ENCODE measurements around the gene OTUD6A.
"Not testable (repeated sequence)": the region's sequence is repeated elsewhere in the genome, so short reads cannot be mapped to it uniquely, and the experiment has no call there.

The OTUD6A gene

DNA sequence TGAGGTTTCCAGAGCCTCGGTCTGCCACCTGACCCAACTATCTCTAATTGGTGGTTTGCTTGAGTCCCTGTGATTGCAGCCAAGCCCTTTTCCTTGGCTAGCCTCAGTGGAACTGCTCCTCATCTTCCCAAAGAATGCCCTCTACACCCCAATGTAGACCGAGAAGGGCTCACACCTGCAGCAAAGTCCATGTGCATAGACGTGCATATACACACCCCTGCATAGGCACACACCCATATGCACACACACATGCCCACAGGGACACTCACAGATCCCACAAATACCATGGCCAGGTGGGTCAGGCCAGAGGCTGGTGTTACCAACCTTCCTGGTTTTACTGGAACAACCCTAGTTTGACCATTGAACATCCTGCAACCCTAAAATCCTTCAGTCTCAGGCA, 12.9 kb upstream of the OTUD6A start:
- no peak for DNase-seq (ENCODE audit: low spot score)

DNA sequence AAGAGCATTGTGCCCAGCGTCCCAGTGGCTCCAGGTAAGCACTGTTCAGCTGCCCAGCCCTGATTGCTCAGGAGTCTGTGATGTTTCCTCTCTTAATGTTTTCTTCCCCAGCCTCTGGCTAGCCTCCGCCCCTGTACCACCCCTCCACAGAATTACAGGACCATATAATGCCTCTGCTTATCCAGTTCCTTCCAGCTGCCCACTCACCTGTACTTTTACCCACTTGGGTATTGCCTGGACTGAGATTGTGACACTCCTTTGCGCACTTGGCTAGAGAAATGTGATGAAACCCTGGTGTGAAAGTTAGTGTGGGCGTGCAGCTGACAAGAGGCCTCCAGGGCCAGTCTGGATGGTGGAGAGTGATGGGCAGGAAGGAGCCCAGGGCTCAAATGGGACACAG, 12.3 kb upstream of the OTUD6A start, which contains the start of gene AWAT2:
TSS of gene AWAT2 (minus strand) at position 14 of the 400 bp plus-strand sequence. CDS start at position 8, 6 bp downstream.
- DNase-seq (ENCODE audit: low spot score): no peak

DNA sequence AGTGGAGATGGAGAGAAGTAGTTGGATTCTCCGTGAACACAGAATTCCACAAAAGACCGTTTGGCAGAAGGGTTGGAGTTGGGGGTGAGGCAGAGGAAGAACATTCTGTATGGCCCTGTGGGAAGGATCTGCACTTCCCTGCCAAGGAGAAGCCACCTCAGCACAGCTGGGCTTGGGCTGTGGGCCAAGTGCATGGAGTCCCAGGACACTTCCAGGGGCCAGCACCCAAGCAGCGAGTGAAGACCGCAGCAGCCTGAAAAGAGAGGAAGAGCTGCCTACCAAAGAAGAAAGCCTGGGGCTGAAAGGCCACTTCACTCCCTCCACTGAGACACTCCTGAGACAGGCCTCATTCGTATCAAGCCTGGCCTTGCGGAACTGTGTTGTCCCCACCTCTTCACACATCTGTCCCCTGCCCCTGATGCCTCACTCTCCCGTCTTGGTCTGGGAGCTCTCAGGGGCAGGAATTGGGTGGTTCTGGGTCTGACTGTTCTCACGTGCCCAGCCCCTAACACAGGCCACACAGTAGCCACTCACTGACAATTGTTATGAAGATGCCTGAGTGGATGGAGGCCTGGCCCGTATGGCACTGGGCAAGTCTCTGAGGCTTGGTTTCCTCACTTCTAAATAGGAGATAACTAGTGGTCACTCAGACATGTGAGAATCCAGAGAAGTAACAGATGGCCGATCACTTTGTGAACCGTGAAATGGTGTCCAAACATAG, 9.2 kb upstream of the OTUD6A start:
- DNase-seq (ENCODE audit: low spot score): no peak

DNA sequence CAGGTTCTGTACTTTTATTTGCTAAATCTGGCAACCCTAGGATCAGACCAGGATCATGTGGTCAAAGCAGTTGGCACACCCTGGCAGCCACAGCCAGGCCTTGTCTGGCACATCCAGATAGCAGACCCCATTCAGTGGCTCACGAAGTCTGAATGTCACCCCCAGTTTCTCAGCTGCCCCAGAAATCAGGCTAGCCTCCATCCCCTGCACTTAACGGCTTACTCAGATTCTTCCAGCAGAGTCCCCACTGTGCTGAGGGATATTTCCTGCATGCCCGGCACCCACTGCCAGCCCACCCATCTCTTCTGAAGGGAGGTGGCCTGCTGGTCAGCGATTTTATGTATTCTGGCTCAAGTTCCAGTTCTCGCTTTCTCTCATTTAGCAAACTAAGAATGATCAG, 7.9 kb upstream of the OTUD6A start:
- DNase-seq (ENCODE audit: low spot score): no peak

DNA sequence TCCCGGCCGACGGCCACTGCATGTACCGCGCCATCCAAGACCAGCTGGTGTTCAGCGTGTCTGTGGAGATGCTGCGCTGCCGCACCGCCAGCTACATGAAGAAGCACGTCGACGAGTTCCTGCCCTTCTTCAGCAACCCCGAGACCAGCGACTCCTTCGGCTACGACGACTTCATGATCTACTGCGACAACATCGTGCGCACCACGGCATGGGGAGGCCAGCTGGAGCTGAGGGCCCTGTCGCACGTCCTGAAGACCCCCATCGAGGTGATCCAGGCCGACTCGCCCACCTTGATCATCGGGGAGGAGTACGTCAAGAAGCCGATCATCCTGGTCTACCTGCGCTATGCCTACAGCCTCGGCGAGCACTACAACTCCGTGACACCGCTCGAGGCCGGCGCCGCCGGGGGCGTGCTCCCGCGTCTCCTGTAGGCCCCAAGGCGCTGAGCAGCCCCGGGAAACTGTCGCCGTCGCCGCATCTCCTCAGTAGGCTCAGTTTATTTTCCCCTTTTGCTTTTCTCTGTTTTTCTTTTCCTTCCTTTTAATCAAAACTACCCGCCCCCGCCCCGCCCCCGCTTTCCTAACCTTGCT, 799 bp downstream of the OTUD6A start:
- no peak for DNase-seq (ENCODE audit: low spot score)

DNA sequence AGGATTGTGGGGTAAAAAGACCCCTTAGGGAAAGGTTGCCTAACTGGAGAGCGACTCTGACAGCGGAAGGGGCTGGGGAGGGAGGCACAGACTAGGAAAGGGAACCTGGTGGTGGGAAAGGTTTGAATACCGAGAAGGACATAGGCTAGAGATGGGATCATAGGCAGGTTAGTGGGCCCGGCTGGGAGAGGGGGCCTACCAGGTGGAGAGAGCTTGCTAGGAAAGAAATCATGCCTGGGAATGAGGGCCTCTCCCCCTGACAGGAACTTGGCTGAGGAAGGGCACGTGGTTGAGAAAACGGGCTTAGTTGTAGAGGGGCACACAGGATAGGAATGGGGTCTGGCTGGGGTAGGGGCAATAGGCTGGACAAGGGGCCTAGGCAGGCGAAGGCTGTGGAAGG, 4.4 kb downstream of the OTUD6A start:
- DNase-seq (ENCODE audit: low spot score): no peak

DNA sequence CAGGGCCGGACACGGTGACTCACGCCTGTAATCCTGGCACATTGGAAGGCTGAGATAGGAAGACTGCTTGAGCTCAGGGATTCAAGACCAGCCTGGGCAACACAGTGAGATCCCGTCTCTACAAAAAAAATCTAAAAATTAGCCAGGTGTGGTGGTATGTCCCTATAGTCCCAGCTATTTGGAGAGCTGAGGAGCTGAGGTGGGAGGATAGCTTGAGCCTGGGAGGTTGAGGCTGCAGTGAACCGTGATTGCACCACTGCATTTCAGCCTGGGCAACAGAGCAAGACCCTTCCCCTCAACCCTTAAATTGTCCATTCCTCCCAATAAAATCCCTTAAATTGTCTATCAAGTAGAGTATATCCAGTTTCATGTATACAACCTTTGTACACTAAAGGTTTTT, 17.0 kb downstream of the OTUD6A start:
- no peak for DNase-seq (ENCODE audit: low spot score)

DNA sequence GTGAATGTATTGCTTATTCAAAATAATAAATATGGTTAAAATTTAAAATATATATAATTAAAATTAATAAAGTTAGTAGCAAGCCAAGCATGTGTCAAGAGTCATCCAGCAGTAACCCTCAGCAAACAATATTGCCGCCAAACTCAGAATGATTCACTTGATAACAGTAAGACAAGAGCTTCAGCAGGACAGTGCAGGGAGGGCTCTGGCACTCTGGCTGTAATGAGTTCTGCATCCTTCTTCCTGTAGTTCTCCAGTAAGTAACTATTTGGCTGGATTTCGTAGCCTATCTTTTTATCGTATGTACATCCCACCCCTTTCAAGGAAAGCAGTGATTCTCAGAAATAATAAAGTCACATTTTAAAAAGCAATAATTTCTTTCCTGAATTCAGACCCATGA, 17.6 kb downstream of the OTUD6A start:
- no peak for DNase-seq (ENCODE audit: low spot score)

DNA sequence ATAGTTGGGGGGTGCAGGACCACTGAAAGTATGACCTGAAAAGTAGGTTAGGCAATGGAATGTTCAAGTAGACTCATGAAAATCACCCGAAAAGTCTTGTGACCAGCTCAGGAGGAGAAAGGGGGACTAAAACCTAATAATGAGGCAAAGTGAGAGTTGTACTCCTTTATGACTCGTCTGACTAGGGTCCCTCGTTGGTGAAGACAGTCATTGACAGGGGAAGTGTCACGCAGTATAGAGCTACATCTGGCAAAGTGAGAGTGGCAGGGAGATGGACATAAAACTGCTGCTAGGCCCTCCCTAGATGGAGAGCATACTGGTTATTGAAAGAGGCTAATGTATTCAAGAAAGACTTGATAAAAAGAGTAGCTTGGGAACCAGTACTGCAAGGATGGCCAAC, 20.5 kb downstream of the OTUD6A start:
- no peak for DNase-seq (ENCODE audit: low spot score)

DNA sequence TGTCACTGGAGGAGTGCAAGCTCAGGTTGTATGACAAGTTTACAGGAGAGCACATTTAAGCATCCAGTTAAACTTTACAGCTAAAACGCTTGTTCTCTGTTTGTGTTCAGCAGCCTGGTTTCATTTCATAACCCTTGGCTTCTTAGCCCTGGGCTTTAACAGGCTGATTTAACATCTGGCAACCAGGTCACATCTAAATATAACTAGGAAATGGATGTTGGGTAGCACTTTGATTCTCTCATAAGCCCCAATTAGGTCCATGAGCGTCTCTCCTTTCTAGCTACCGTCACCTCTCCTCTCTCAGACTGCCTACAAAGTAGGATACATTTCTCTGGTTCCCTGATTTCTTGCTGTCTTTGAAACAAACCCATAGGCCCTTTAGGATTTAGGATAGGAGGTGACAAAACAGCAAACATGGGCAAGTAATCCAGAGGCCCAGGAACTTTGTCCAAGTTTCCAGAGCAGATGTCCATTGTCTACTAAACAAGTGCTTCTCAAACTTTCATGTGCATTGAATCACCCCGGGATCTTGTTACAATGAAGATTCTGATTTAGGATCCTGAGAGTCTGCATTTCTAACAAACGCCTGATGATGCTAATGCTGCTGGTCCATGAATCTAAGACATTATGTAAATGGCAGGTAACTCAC, 22.5 kb downstream of the OTUD6A start:
- no peak for DNase-seq (ENCODE audit: low spot score)

DNA sequence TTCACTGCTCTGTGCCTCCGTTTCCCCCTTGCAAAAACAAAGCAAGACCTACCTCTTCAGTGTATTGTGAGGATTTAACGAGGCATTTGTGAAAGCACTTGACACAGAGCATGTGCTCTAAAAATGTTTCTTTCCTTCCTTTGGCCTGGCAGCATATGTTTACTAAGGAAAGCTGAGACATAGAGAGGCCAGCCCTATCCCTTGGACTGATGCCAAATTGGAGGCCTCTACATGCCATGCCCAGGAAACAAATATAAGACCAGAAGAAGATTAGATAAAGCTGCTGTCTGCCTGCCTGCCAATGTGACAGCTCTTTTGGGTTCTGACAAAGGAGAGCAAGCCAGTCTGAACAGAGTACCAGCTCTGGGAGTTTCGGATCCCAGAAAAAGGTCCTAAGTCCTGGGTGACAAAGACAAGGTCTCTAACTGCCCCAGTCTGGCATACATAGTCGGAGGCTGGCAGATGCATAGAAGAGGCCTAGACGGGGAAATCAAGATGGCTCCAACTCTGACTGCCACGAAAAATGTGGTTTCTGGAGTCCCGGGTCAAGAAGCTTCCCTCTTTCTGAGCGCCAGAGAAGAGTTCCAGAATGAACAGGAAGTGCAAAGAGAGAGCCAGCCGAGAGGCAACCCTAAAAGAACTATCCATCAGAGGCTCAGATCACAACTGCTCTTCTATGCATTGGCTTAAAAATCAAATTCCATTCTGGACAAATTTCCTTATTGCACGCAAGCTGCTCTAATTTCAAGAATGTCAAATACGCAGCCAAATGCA, 25.8 kb downstream of the OTUD6A start:
- DNase-seq (ENCODE audit: low spot score): no peak

DNA sequence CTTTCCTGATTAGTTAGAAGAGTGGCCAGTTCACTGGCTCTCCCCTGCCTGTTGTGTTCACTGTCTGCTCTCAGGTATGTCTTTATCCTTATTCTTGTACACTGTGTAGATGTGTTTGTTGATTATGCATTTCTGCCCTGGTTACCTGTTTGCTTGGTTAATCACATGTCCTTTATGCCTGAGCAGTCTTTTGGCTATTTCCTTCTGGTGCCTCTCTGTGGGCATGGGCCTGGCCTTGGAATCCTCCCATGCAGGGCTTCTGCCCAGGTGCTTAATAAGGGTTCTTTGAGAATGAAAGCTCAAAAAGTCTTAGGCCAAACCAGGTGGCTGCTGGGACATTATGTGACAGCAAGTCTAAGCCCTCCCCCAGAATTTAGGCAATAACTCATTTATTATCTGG, 26.5 kb downstream of the OTUD6A start:
- DNase-seq (ENCODE audit: low spot score): no peak

DNA sequence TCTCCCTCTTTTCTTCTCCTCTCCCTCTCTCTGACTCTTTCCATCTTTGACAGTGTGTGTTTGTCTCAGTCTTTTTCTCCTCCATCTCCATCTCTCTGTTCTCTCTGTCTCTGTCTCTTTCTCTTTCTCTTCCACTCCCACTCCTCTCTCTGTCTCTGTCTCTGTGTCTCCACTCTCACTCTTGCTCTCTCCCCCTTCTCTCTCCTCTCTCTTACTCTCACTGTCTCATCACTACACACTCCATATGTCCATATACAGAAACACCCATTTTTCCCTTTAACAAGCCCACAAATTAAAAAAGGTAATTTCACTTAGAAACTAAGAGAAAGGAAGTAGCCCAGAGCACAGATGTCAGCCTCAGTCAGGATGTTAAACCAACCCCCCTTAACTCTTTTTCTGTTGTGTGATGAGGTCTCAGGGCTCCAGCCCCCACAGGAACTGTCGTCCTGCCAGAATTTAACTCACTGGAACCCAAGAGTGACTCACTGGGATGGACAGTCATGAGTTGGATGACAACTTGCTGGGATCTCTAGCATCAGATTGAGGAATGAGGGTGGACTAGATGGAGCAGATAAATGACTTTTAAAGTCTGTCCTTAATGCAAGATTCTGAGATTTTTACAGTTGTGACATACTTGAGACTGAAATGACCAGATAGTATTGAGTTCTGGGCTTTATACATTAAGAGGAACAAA, 27.5 kb downstream of the OTUD6A start:
- DNase-seq (ENCODE audit: low spot score): no peak

DNA sequence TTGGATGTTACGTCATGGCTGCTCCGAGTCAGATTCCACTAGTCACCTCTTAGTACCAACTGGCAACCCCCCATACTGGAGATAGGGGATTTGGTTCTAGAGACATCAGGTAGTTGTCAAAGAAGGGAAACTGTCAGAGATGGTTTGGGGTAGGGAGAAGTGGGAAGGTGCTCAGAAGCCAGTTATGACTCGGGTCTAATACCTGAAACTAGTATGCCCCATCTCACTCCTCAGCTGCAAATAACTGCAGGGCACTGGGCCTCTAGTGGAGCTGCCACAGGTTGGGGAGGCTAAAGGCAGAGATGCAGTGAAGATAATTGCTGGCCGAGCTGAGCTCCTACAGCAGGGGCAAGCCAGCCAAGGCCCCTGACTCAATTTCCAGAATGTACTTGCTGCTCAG, 30.0 kb downstream of the OTUD6A start:
- no peak for DNase-seq (ENCODE audit: low spot score)

DNA sequence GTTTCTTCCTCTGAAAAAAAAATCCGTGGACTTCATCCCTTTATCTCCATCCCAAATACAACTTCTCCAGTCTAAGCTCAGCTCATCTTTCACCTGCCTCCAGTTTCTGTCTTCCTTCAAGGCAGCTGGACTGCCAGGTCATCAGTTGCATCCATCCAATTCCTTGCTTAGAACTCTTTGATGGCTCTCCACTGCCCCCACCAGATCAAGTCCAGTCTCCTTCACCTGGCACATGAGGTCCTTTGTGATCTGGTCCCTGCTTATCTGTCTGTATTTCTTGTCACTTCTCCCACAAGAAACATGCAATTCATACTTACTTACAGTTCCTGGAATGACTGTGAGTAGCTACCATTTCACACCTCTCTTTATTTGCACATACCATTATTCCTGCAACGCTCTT, 33.8 kb downstream of the OTUD6A start:
- DNase-seq (ENCODE audit: low spot score): no peak

DNA sequence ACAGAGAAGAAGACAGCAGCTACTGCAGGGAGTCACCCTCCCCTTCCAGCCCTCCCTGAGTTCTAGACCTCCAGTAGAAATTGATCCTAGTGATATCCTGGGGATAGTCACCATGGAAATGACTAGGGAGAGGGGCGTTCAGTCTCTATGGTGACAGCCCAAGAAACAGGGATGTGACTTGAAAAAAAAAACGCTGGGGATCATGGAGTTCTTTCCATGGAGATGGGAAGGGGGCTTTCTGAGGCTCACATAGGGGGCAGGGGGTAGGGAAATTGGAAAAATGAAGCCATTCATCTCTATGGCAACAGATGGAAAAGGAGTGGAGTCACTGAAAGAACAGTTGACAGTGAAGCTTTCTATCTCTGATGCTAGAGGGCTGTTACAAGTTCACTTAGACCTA, 43.0 kb downstream of the OTUD6A start:
- no peak for DNase-seq (ENCODE audit: low spot score)

DNA sequence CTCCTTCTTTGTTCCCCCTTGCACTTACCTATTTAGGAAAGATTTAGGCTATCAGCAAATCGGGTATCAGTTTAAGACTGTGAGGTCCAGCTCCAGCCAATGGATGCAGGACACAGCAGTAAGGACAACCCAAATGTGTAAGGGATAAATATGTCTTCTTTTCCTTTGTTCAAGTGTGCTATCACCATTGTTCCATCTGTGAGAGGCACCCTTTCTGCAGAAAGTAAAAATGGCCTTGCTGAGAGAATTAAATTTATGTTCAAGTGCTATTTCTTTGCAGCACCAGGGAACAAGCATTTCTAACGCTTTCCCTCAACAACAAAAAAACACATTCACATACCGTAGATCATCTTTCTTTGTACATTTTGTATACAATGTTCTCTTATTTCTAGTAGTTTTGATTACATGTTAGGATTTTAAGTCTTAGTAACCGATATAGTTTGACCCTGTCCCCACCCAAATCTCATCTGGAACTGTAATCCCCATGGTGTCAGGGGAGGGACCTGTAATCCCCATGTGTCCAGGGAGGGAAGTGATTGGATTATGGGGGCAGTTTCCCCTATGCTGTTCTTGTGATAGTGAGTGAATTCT, 49.3 kb downstream of the OTUD6A start:
- DNase-seq (ENCODE audit: low spot score): not testable (repeated sequence)
